ENCODE results near the gene PRR5L. TPM values are rescaled to one million over a fixed set of nuclear protein-coding genes. Genes with fewer than 3 reads are reported as not detected.
"Not testable (repeated sequence)": the region's sequence is repeated elsewhere in the genome, so short reads cannot be mapped to it uniquely, and the experiment has no call there.

Gene PRR5L
- total and polyA plus RNA-seq, 2 donors, result 3.6 to 18.8 TPM

- no peak overlapping the region for H3K27ac ChIP-seq (ENCODE audit: low read depth)
- peaks cover 2% of the 10 kb centered on the region for H3K36me3 ChIP-seq (ENCODE audit: insufficient read depth)
- WGBS, result 92% methylated on average over 16 of the region's 16 CpGs
- no peak for DNase-seq (ENCODE audit: extremely low spot score)
- H3K4me1 ChIP-seq (ENCODE audit: insufficient read depth), result no peaks in the 10 kb centered on the region
- H3K4me3 ChIP-seq (ENCODE audit: low read depth, low read length), result no peak overlapping the region
Observed at GRCh38 chr11:36490026-36490806, 194.1 kb downstream of the PRR5L start.

- Histone ChIP-seq H3K4me3 (ENCODE audit: low read depth, low read length) (no peak overlapping the region), H3K27ac (ENCODE audit: low read depth) (no peak overlapping the region), H3K36me3 (ENCODE audit: insufficient read depth) (peaks cover 7% of the 10 kb centered on the region), H3K4me1 (ENCODE audit: insufficient read depth) (no peaks in the 10 kb centered on the region)
- DNase-seq (ENCODE audit: extremely low spot score), result no peak
Observed at GRCh38 chr11:36492724-36493304, 196.7 kb downstream of the PRR5L start.

- DNase-seq (ENCODE audit: extremely low spot score), result no peak
- peaks cover 7% of the 10 kb centered on the region for H3K36me3 ChIP-seq (ENCODE audit: insufficient read depth)
- no peaks in the 10 kb centered on the region for H3K4me1 ChIP-seq (ENCODE audit: insufficient read depth)
- H3K4me3 ChIP-seq (ENCODE audit: low read depth, low read length), result no peak overlapping the region
- H3K27ac ChIP-seq (ENCODE audit: low read depth), result no peak overlapping the region
Observed at GRCh38 chr11:36493332-36493731, 197.2 kb downstream of the PRR5L start.

- Histone ChIP-seq H3K36me3 (ENCODE audit: insufficient read depth) (peaks cover 5% of the 10 kb centered on the region), H3K4me1 (ENCODE audit: insufficient read depth) (no peaks in the 10 kb centered on the region), H3K27ac (ENCODE audit: low read depth) (no peak overlapping the region), H3K4me3 (ENCODE audit: low read depth, low read length) (no peak overlapping the region)
- DNase-seq (ENCODE audit: extremely low spot score), result no peak
- 85% methylated on average over 1 of the region's 1 CpG for WGBS
Observed at GRCh38 chr11:36498721-36499120, 202.6 kb downstream of the PRR5L start.

DNA sequence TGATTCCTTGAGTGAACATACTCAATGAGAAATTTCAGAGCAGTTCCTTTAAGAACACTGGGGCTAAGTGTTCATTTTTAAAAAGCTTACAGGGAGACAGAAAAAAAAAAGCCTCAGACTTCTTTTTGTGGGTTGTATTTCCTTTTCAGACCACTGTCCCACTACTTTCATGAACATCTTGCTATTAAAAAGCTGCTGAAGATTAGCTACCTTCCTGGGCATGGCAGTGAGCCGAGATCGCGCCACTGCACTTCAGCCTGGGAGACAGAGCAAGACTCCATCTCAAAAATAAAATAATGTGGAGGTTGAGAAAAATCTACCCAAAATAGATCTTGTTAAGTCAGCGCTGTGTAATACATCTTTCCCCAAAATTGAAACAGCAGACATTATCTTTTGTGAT is 203.2 kb downstream of the PRR5L start:
- Histone ChIP-seq H3K36me3 (ENCODE audit: insufficient read depth) (peaks cover 5% of the 10 kb centered on the region), H3K4me3 (ENCODE audit: low read depth, low read length) (no peak overlapping the region), H3K4me1 (ENCODE audit: insufficient read depth) (no peaks in the 10 kb centered on the region), H3K27ac (ENCODE audit: low read depth) (no peak overlapping the region)
- no peak for DNase-seq (ENCODE audit: extremely low spot score)
- 94% methylated on average over 4 of the region's 4 CpGs for WGBS

GRCh38 chr11:36500315-36500721 is 204.2 kb downstream of the PRR5L start:
- H3K27ac ChIP-seq (ENCODE audit: low read depth), result no peak overlapping the region
- peaks cover 5% of the 10 kb centered on the region for H3K36me3 ChIP-seq (ENCODE audit: insufficient read depth)

GRCh38 chr11:36501236-36501635 is 205.1 kb downstream of the PRR5L start:
- 94% methylated on average over 5 of the region's 5 CpGs for WGBS
- Histone ChIP-seq H3K36me3 (ENCODE audit: insufficient read depth) (peaks cover 3% of the 10 kb centered on the region), H3K4me3 (ENCODE audit: low read depth, low read length) (no peak overlapping the region), H3K27ac (ENCODE audit: low read depth) (no peak overlapping the region), H3K4me1 (ENCODE audit: insufficient read depth) (peaks cover 1% of the 10 kb centered on the region)
- no peak for DNase-seq (ENCODE audit: extremely low spot score)

More at GRCh38 chr11:36500315-36500721, 204.2 kb downstream of the PRR5L start:
- no peak for DNase-seq (ENCODE audit: extremely low spot score)
- H3K4me1 ChIP-seq (ENCODE audit: insufficient read depth), result peaks cover 1% of the 10 kb centered on the region
- 64% methylated on average over 1 of the region's 1 CpG for WGBS
- no peak overlapping the region for H3K4me3 ChIP-seq (ENCODE audit: low read depth, low read length)

DNA sequence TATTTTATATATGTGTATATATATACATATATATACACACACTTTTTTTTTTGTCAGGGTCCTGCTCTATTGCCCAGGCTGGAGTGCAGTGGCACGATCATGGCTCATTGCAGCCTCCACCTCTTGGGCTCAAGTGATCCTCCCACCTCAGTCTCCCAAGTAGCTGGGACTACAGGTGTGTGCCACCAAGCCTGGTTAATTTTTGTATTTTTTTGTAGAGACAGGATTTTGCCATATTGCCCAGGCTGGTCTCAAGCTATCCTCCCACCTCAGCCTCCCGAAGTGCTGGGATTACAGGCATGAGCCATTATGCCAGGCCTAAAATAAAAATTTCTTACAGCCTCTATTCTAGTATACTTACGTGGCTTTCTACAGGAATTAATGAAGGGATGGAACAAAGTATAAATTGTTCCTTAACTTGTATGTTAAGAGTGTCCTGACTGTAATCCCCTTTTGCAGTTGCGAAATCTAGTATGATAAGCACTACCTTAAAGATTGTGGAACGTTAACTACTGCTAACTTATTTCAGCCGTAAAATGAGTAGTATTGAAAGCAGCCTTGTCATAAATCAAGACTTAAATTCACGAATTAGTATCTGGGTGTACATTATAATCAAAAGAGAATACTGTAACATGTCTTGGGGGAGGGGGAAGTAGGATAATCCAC is 211.9 kb downstream of the PRR5L start:
- H3K27ac ChIP-seq (ENCODE audit: low read depth), result no peak overlapping the region
- WGBS, result 63% methylated on average over 7 of the region's 7 CpGs
- no peaks in the 10 kb centered on the region for H3K36me3 ChIP-seq (ENCODE audit: insufficient read depth)
- no peak overlapping the region for H3K4me3 ChIP-seq (ENCODE audit: low read depth, low read length)
- DNase-seq (ENCODE audit: extremely low spot score), result no peak
- peaks cover 1% of the 10 kb centered on the region for H3K4me1 ChIP-seq (ENCODE audit: insufficient read depth)

DNA sequence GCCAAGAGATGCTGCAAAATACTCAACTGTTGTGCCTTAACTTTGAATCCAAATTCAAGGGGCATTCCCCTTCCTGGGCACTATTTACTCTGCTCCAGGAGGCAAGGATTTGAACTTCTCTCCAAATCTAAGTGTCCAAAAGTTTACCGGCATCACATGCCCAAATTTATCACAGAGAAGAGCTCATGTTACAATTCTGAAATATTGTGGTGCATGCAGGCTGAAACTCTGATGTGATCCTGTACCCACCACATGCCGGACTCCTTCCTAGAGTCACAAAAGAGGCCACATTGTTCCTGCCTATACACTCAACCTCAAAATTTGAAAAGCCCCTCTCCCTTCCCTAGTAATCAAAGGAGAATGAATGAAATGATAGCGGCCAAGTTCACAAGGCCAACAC is 212.7 kb downstream of the PRR5L start:
- Histone ChIP-seq H3K4me1 (ENCODE audit: insufficient read depth) (peaks cover 1% of the 10 kb centered on the region), H3K4me3 (ENCODE audit: low read depth, low read length) (peak overlapping the region; percentile 76), H3K36me3 (ENCODE audit: insufficient read depth) (no peaks in the 10 kb centered on the region), H3K27ac (ENCODE audit: low read depth) (no peak overlapping the region)
- 20% methylated on average over 3 of the region's 3 CpGs for WGBS
- DNase-seq (ENCODE audit: extremely low spot score), result no peak

DNA sequence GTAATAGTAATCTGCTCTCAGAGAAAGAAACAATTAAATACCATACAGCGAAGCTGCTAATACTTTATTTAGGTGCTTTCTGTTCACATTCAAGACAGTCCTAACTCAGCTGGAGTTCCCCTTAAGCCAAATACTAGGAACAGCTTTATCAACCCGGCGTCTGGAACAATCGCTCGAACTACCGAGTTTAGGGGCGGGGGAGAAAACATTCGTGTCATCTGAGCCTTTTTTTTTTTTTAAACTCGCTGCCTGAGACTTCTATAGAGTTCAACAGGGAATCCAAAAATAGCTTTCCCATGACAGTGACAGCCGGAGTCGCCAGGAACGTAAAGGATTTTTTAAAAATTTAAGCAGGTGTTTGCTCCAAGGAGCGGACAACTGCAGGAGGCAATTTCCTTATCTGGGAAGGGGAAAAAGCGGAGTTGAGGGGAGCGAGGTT is 213.1 kb downstream of the PRR5L start:
- Histone ChIP-seq H3K27ac (ENCODE audit: low read depth) (peak overlapping the region; percentile 87), H3K4me3 (ENCODE audit: low read depth, low read length) (peak overlapping the region; percentile 76), H3K4me1 (ENCODE audit: insufficient read depth) (peaks cover 1% of the 10 kb centered on the region), H3K36me3 (ENCODE audit: insufficient read depth) (no peaks in the 10 kb centered on the region)
- under 1% methylated on average over 15 of the region's 15 CpGs for WGBS
- DNase-seq (ENCODE audit: extremely low spot score), result no peak

- Histone ChIP-seq H3K4me1 (ENCODE audit: insufficient read depth) (peaks cover 1% of the 10 kb centered on the region), H3K27ac (ENCODE audit: low read depth) (peak within 1 kb of the TSS; percentile 87), H3K4me3 (ENCODE audit: low read depth, low read length) (peak within 1 kb of the TSS; percentile 76), H3K36me3 (ENCODE audit: insufficient read depth) (no peaks in the 10 kb centered on the region)
- under 1% methylated on average over 80 of the region's 81 CpGs for WGBS
- DNase-seq (ENCODE audit: extremely low spot score), result no peak
Observed at GRCh38 chr11:36509694-36510593, 213.9 kb downstream of the PRR5L start, which contains the start of gene TRAF6. Gene TRAF6, minus strand, starts transcription at chr11:36510272. Its CDS starts 8,757 bp downstream, at chr11:36501515.

DNA sequence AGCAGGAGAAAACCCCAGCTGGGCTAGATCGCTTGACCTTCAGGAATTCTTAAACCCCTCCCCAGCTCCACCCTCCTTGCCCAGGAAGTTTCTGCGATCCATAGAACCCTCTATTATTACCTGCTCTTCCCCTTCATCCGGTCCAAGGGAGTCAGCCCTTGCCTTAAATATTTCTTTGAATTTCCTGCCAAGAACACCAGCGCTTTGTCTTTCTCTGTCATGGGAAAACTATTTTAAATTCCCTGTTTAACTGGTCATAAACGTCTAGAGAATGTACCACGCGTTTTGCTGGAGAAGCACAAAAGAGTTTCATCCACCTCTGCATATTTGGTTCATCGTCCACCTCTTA is 214.5 kb downstream of the PRR5L start:
- peak overlapping the region; percentile 87 for H3K27ac ChIP-seq (ENCODE audit: low read depth)
- no peaks in the 10 kb centered on the region for H3K4me1 ChIP-seq (ENCODE audit: insufficient read depth)
- H3K36me3 ChIP-seq (ENCODE audit: insufficient read depth), result no peaks in the 10 kb centered on the region
- peak overlapping the region; percentile 76 for H3K4me3 ChIP-seq (ENCODE audit: low read depth, low read length)
- no peak for DNase-seq (ENCODE audit: extremely low spot score)
- WGBS, result 6% methylated on average over 8 of the region's 8 CpGs

- not testable (repeated sequence) for DNase-seq (ENCODE audit: extremely low spot score); H3K27ac ChIP-seq (ENCODE audit: low read depth); H3K4me3 ChIP-seq (ENCODE audit: low read depth, low read length); H3K4me1 ChIP-seq (ENCODE audit: insufficient read depth); H3K36me3 ChIP-seq (ENCODE audit: insufficient read depth)
- 79% methylated on average over 2 of the region's 2 CpGs for WGBS
Observed at GRCh38 chr11:36511062-36511461, 215.0 kb downstream of the PRR5L start.

Data from urinary bladder (tissue), 4 donors.